Upper lobe of left lung (tissue), 4 donors: ENCODE measurements around the gene CTXND1.

Source experiments
- CTCF ChIP-seq, 6 experiments: fragments of 450-650 bp in 4 of 6; fragments of 200-600 bp in 2 of 6; sonication (generic) in 2 of 6; IDR thresholded peaks; one replicate each; pipeline ENCODE4 v1.5.1; 2016 to 2019; ENCODE audit warnings: antibody characterized with exemption in 6 of 6
- POLR2A ChIP-seq, 4 donors: fragments of 450-650 bp; IDR thresholded peaks; one replicate each; pipeline ENCODE4 v1.5.1; 2016 to 2017; ENCODE audit warnings: antibody characterized with exemption in 4 of 4, mild to moderate bottlenecking in 2 of 4

DNA sequence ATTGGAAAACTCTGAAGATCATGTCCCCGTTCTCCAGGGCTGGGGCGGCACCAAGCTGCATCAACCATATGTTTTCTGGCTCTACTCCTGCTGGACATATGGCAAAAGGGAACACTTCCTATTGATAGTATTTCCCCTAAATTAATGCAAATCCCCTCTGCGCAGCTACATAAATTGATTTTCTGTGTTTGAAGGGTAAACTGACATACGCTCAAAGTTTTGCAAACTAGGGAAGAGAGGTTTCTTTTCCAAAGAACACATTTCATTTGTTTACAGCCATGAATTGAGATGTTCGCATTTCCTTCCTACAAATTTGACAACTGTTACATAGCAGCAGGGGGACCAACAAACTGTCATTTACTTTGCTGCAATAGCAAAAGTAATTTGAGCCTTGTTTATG is 35.9 kb downstream of the CTXND1 start:
- TF ChIP-seq CTCF (IDR thresholded peaks at IDR 0.05) (no peak), POLR2A (IDR thresholded peaks at IDR 0.05) (no peak)
